ENCODE measurements around the gene BTN1A1.
"Not testable (repeated sequence)": the region's sequence is repeated elsewhere in the genome, so short reads cannot be mapped to it uniquely, and the experiment has no call there.

DNA sequence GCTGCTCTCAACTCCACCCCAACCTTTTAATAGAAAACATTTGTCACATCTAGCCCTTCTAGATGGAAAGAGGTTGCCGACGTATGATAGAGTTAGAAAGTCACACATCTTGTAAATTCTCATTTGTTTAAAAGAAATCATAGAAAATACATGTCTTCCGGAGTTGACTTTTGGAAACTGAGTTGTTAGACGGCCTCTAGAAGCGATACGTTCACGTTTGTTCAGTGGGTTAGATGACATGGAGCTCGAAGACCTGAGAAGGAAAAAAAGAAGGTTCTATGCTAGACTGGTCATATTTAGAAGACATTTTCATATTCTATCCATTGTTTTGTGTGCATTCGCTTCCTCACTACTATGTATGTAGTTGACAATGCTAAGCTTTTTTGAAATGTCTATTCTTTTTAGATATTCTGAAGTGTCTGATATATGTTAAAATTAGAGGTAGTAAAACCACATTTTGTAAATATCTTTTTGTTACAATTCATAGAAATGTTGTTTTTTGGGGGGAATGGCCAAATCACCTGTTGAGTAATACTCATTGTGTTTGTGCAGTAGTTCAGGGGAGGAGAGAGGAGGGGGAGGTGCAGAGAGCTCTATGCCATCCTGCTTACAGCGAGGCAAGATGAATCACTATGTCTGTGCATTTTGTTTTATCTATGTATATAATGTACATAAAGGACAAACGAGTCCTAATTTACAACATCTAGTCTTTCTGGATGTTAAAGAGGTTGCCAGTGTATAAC, 22.6 kb downstream of the BTN1A1 start:
- TF ChIP-seq, protein P1, sequence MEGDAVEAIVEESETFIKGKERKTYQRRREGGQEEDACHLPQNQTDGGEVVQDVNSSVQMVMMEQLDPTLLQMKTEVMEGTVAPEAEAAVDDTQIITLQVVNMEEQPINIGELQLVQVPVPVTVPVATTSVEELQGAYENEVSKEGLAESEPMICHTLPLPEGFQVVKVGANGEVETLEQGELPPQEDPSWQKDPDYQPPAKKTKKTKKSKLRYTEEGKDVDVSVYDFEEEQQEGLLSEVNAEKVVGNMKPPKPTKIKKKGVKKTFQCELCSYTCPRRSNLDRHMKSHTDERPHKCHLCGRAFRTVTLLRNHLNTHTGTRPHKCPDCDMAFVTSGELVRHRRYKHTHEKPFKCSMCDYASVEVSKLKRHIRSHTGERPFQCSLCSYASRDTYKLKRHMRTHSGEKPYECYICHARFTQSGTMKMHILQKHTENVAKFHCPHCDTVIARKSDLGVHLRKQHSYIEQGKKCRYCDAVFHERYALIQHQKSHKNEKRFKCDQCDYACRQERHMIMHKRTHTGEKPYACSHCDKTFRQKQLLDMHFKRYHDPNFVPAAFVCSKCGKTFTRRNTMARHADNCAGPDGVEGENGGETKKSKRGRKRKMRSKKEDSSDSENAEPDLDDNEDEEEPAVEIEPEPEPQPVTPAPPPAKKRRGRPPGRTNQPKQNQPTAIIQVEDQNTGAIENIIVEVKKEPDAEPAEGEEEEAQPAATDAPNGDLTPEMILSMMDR (IDR thresholded peaks at IDR 0.05) = not testable (repeated sequence)
- TF ChIP-seq POLR2A (IDR thresholded peaks at IDR 0.05) = not testable (repeated sequence)

Measured in lower leg skin (tissue), 3 donors.